Naive B cell (primary cell): ENCODE results near the gene GNAI3. TPM values are rescaled to one million over a fixed set of nuclear protein-coding genes. Genes with fewer than 3 reads are reported as not detected.

Source experiments
- ATAC-seq, 2 donors: fragments of 150-1000 bp; cut with Tn5 transposase; 2 replicates each; pipeline ENCODE4 v1.10.0; 2021; ENCODE audit warnings: low read depth in 2 of 2, mild to moderate bottlenecking in 2 of 2, moderate library complexity in 2 of 2
- DNase-seq: peaks from one replicate; pipeline ENCODE4 v3.0.0; 2022
- H3K27ac Mint-ChIP-seq, 6 donors: one replicate each; pipeline ENCODE4 v1.8.0; 2020 to 2022; ENCODE audit warnings: mild to moderate bottlenecking in 6 of 6, mixed read lengths in 6 of 6, moderate library complexity in 5 of 6, inconsistent platforms in 2 of 6
- H3K27me3 Mint-ChIP-seq, 3 donors: one replicate each; pipeline ENCODE4 v1.8.0; 2021 to 2022; ENCODE audit warnings: mixed read lengths in 3 of 3, mild to moderate bottlenecking in 1 of 3
- H3K36me3 Mint-ChIP-seq, 2 donors: one replicate each; pipeline ENCODE4 v1.8.0; 2020 to 2022; ENCODE audit warnings: mixed read lengths in 2 of 2, inconsistent platforms in 1 of 2, mild to moderate bottlenecking in 1 of 2
- H3K4me1 Mint-ChIP-seq, 3 donors: one replicate each; pipeline ENCODE4 v1.8.0; 2020 to 2022; ENCODE audit warnings: mixed read lengths in 3 of 3, inconsistent platforms in 1 of 3, mild to moderate bottlenecking in 1 of 3, moderate library complexity in 1 of 3
- H3K4me3 Mint-ChIP-seq, 8 donors: one replicate each; pipeline ENCODE4 v1.8.0; 2020 to 2022; ENCODE audit warnings: mild to moderate bottlenecking in 8 of 8, mixed read lengths in 8 of 8, moderate library complexity in 8 of 8, inconsistent platforms in 2 of 8
- H3K9me3 Mint-ChIP-seq, 7 donors: one replicate each; pipeline ENCODE4 v1.8.0; 2020 to 2022; ENCODE audit warnings: mixed read lengths in 7 of 7, mild to moderate bottlenecking in 5 of 7, inconsistent platforms in 2 of 7, moderate library complexity in 1 of 7
- polyA plus RNA-seq, 6 donors: library from polyadenylated mRNA; unstranded; fragments of 300-500 nt; fragmentation: Illumina TruSeq; gene quantifications; one replicate each; pipeline ENCODE4 v1.2.3, GENCODE V29; 2021; ENCODE audit warnings: low read depth in 6 of 6

Gene GNAI3
- polyA plus RNA-seq, 6 donors from 2014 or later: 7.6 to 13.9 (median 8.9) TPM

DNA sequence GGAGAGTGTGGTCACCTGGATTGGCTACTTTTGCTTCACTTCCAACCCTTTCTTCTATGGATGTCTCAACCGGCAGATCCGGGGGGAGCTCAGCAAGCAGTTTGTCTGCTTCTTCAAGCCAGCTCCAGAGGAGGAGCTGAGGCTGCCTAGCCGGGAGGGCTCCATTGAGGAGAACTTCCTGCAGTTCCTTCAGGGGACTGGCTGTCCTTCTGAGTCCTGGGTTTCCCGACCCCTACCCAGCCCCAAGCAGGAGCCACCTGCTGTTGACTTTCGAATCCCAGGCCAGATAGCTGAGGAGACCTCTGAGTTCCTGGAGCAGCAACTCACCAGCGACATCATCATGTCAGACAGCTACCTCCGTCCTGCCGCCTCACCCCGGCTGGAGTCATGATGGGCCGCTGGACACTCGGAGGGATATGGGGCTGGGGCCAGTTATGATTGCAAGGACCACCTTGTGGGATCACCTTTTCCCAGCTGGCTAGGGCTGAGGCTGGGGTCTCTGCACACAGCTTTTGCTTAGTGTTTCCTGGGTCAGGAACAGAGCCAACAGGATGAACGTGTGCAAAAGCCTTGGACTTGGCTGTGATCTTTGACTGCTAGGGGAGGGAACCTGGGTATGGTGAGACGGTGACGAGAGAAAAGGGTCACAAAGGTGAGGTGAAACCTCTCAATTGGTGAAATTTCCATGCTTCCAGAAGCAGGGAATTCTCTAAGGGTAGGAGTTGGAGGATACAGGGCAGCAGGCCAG, 4.3 kb upstream of the GNAI3 start:
- Mint-ChIP-seq H3K9me3 (no peaks in the 10 kb centered on the region), H3K4me1 (peaks cover 23 to 28% (median 24%) of the 10 kb centered on the region in 3 donors), H3K4me3 (no peak overlapping the region), H3K27ac (no peak overlapping the region), H3K27me3 (no peaks in the 10 kb centered on the region), H3K36me3 (peaks cover 0 to 7% of the 10 kb centered on the region in 2 donors)
- ATAC-seq (no peak), DNase-seq (no peak)

DNA sequence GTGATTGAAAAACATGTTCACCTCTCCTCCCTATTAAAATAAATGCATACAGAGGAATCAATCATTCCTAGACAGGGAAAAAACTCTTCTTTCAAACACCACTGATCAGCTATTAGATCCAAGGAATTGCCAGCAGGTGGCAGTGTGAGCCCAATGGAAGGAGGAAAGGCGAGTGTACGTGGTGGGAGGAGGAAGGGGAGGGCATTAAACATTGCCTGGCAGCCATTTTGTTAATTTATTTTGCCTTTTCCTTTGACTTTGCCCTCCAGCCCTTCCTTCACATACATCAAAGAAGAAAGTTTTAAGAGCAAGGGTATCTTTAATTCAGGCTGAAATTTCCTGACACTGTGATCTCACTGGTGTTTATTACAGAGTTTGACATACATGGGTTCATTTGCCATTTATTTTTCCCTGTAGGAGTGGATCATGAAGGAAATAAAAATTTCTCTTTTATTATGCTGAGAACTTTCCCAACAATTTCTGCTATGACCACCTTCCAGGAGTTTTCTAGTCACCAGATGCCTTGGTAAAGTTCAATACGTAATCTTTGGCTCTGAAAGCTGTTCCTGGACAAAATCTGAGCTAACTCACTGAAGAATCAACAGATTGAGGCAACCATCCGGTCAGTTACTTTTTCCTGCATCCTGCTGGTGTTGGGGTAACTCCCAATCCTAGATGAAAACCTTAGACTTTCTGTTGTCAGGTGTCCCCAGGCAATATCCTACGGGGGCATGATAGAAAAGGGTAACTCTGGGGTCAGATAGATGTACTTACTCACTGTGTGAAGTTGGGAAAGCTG, 1.9 kb upstream of the GNAI3 start:
- H3K27me3 Mint-ChIP-seq: no peaks in the 10 kb centered on the region
- peak overlapping the region; percentile 89 to 100 (median 97) for H3K4me3 Mint-ChIP-seq
- DNase-seq (peak; percentile 85), ATAC-seq (peak; percentile 34 to 43)
- H3K36me3 Mint-ChIP-seq: peaks cover 0 to 7% of the 10 kb centered on the region in 2 donors
- H3K9me3 Mint-ChIP-seq: no peaks in the 10 kb centered on the region
- peak overlapping the region; percentile 63 to 100 (median 95) for H3K27ac Mint-ChIP-seq
- H3K4me1 Mint-ChIP-seq: peaks cover 28 to 51% (median 41%) of the 10 kb centered on the region in 3 donors

DNA sequence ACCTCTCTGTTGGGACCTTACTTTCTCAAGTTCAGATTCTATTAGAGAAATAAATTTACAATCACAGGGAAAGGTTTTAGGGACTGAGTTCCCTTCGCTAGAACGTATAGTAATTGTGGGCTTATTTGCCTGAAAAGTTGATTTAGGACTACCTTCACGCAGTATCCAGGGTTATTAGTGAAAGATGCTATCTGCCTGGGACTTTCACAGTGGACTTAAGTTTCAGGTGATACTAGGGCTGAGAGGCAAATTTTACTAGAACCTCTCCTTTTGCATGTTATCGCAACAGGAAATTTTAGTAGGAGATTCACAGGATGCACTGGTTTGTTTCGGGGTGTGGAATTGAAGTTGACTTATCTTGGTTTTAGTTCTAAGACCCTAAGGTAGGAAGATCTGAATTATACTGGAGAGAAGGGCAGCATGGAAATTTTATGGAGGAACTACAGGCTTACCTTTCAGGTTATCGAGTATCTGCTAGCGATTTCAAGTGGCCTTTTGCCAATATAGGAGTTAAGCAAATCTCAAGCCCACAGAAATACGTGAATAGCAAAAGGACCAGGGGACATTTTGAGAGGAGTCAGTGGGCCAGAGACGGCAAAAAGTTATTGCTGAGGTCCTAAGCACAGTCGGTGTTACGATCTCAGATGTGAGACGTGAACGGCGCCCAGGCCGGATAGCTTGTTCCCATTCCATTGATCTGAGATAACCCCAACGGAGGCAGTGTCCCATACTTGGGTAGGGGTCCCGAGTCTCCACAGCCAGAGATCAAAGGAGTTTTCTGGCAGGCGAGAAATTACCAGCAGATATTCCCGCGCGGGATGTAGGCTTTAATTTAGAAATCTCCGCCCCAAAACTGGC, 723 bp upstream of the GNAI3 start:
- H3K36me3 Mint-ChIP-seq: peaks cover 0 to 7% of the 10 kb centered on the region in 2 donors
- no peaks in the 10 kb centered on the region for H3K9me3 Mint-ChIP-seq
- no peaks in the 10 kb centered on the region for H3K27me3 Mint-ChIP-seq
- H3K27ac Mint-ChIP-seq: peak overlapping the region; percentile 97 to 100 (median 100)
- DNase-seq (no peak), ATAC-seq (no peak)
- H3K4me1 Mint-ChIP-seq: peaks cover 30 to 58% (median 41%) of the 10 kb centered on the region in 3 donors
- H3K4me3 Mint-ChIP-seq: peak overlapping the region; percentile 93 to 100 (median 98)

GRCh38 chr1:109556563-109556962, 8.1 kb downstream of the GNAI3 start:
- H3K27me3 Mint-ChIP-seq: no peaks in the 10 kb centered on the region
- H3K27ac Mint-ChIP-seq: peak overlapping the region in 2 of 6 donors; percentile 10 to 19
- DNase-seq: no peak
- no peaks in the 10 kb centered on the region for H3K9me3 Mint-ChIP-seq
- H3K4me1 Mint-ChIP-seq: peaks cover 56 to 67% (median 61%) of the 10 kb centered on the region in 3 donors
- ATAC-seq: no peak
- no peak overlapping the region for H3K4me3 Mint-ChIP-seq
- no peaks in the 10 kb centered on the region for H3K36me3 Mint-ChIP-seq

DNA sequence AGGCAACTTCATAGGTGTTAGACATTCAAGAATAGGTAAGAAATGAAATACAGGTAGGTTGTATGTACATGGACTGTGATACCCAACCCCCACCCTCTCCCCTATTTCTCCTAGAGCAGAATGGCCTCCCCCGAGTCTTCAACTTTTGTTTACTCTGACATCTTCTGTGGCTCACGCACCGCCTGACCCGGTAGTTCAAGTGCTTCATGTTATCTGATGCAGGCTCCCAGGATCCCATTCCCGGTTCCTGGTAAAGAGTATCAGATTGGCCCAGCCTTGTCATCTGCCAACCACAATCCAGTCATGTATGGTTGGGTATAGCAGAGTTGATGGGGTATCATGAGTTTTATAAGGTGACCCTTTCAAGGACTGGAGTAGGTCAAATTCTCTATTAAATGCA, 9.1 kb downstream of the GNAI3 start:
- DNase-seq (no peak), ATAC-seq (no peak)
- Mint-ChIP-seq H3K9me3 (no peaks in the 10 kb centered on the region), H3K36me3 (no peaks in the 10 kb centered on the region), H3K27ac (peak overlapping the region in 1 of 6 donors; percentile 9), H3K4me3 (no peak overlapping the region), H3K4me1 (peaks cover 62 to 71% (median 65%) of the 10 kb centered on the region in 3 donors), H3K27me3 (no peaks in the 10 kb centered on the region)

DNA sequence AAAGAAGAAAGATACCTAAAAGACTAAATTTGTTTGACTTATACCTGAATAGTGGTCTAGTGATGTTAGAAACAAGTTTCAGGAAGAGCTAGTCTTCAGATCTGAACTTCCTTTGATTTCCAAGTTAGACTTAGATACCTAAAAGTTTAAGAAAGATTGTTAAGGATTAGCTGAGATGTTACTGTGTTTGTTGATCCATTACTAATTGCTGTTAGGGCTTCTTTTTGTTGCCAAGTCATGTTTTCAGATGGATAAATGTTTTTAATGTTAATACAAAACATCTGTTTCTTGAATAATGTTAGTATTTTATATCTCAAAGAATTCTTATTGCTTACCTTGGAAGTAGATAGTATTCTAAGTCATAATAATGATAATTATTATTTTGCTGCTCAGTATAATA, 11.6 kb downstream of the GNAI3 start:
- ATAC-seq (no peak), DNase-seq (no peak)
- Mint-ChIP-seq H3K27ac (peak overlapping the region in 1 of 6 donors; percentile 2), H3K4me1 (peaks cover 58 to 75% (median 71%) of the 10 kb centered on the region in 3 donors), H3K36me3 (no peaks in the 10 kb centered on the region), H3K4me3 (no peak overlapping the region), H3K9me3 (no peaks in the 10 kb centered on the region), H3K27me3 (no peaks in the 10 kb centered on the region)

DNA sequence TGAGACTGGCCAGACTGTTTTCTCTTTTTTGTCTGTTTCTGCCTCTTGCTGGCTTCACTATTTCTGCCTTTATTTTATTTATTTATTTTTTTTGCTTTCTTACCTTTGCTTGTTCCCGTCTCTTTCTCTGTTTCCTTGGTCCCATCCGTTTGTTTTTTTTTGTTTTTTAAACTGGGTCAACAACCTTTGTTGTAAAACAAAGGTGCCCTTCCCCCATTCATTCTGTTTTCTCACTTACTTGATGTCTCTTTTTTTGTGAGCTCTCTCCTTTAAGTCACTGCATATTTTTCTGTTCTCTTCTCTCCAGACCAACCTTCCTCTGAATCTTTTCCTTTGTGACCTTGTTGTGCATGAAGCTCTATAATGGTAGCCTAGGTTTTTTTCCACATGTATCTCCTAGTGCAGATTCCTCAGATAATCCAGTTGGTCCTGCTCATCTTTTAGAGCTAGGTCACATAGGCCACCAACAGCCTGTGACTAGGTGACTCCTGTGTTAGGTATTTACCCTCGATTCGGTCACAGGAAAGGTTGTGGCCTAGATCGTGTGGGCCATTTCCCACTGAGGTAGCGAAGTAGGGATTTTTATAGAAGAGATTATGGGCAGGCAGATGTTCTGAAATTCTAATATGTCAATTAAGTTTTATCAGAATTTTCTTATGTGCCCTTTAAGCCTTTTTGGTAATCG, 15.9 kb downstream of the GNAI3 start:
- Mint-ChIP-seq H3K27me3 (no peaks in the 10 kb centered on the region), H3K4me3 (no peak overlapping the region), H3K27ac (peak overlapping the region; percentile 2 to 86 (median 34)), H3K4me1 (peaks cover 49 to 54% (median 52%) of the 10 kb centered on the region in 3 donors), H3K9me3 (no peaks in the 10 kb centered on the region), H3K36me3 (no peaks in the 10 kb centered on the region)
- no peak for ATAC-seq
- DNase-seq: no peak

DNA sequence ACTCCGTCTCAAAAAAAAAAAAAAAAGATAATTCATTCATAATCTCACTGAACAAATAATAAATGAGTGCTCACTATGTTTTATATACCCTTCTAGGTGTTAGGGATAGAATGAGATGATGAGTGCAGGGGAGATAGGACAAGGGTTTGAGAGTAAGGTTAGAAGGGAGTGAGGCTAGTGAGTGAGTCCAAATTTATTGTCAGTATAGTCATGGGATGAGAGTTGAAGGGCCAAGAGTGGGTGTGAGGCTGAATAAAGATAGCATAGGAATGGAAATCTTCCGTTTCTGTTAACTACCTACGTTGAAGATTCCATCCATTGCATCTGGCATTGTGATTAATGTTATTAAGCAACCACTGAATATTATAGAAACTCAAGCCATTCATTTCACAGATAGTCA, 16.8 kb downstream of the GNAI3 start:
- no peaks in the 10 kb centered on the region for H3K27me3 Mint-ChIP-seq
- ATAC-seq (no peak), DNase-seq (no peak)
- peak overlapping the region in 3 of 6 donors; percentile 1 to 19 (median 2) for H3K27ac Mint-ChIP-seq
- no peaks in the 10 kb centered on the region for H3K36me3 Mint-ChIP-seq
- peak overlapping the region in 1 of 8 donors; percentile 27 for H3K4me3 Mint-ChIP-seq
- no peaks in the 10 kb centered on the region for H3K9me3 Mint-ChIP-seq
- peaks cover 43 to 47% (median 47%) of the 10 kb centered on the region in 3 donors for H3K4me1 Mint-ChIP-seq

DNA sequence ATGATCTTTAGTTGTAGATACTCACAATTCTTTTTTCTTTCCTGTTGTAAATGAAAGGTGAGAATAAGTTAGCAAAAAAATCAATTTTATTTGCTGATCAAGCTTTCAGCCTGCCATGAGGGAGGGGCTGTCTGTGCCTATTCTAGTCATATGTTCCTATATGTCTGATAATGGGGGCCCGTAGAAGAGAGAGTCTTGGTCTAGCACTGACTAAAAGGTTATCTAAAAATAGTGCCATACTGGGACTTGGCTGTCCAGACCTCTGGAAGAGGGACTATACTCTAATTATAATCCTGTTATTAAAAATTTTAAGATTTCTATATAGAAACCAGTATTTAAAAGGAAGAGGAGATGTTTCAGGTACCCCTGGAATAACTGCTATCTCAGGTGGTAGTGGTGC, 18.6 kb downstream of the GNAI3 start:
- DNase-seq: no peak
- Mint-ChIP-seq H3K27ac (peak overlapping the region in 2 of 6 donors; percentile 6 to 89), H3K4me3 (peak overlapping the region in 2 of 8 donors; percentile 1 to 32), H3K36me3 (no peaks in the 10 kb centered on the region), H3K9me3 (no peaks in the 10 kb centered on the region), H3K27me3 (no peaks in the 10 kb centered on the region), H3K4me1 (peaks cover 30 to 39% (median 37%) of the 10 kb centered on the region in 3 donors)
- ATAC-seq: no peak

GRCh38 chr1:109567877-109568672, 19.7 kb downstream of the GNAI3 start:
- H3K4me1 Mint-ChIP-seq: peaks cover 36 to 44% (median 37%) of the 10 kb centered on the region in 3 donors

GRCh38 chr1:109569323-109569722, 20.9 kb downstream of the GNAI3 start:
- H3K4me3 Mint-ChIP-seq: no peak overlapping the region

More at GRCh38 chr1:109567877-109568672, 19.7 kb downstream of the GNAI3 start:
- Mint-ChIP-seq H3K27me3 (no peaks in the 10 kb centered on the region), H3K36me3 (no peaks in the 10 kb centered on the region), H3K27ac (peak overlapping the region in 3 of 6 donors; percentile 6 to 93 (median 29)), H3K9me3 (no peaks in the 10 kb centered on the region), H3K4me3 (peak overlapping the region in 3 of 8 donors; percentile 16 to 38 (median 21))
- ATAC-seq (no peak), DNase-seq (no peak)

DNA sequence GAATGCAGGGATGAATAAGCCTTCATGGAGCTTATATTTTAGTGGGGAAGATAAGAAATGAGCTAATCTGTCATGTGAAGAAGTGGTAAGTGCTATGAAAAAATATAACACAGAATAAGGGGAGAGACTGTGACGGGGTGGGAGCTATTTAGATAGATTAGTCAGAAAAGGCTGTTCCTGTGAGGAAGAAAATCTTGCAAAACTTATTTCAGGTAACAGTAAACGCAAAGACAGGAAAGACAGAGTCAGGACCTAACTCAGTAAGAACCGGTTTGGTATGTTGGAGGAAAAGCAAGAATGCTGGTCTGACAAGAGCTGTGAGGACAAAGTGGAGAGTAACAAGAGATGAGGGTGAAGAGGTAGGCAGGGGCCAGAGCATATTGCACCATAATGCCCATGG, 22.0 kb downstream of the GNAI3 start:
- no peak for ATAC-seq
- no peak for DNase-seq
- no peak overlapping the region for H3K4me3 Mint-ChIP-seq
- peaks cover 28 to 35% (median 31%) of the 10 kb centered on the region in 3 donors for H3K4me1 Mint-ChIP-seq
- H3K9me3 Mint-ChIP-seq: no peaks in the 10 kb centered on the region
- no peaks in the 10 kb centered on the region for H3K36me3 Mint-ChIP-seq
- no peaks in the 10 kb centered on the region for H3K27me3 Mint-ChIP-seq
- no peak overlapping the region for H3K27ac Mint-ChIP-seq

More at GRCh38 chr1:109569323-109569722, 20.9 kb downstream of the GNAI3 start:
- no peak for ATAC-seq
- Mint-ChIP-seq H3K9me3 (no peaks in the 10 kb centered on the region), H3K4me1 (peaks cover 33 to 39% (median 37%) of the 10 kb centered on the region in 3 donors), H3K27me3 (no peaks in the 10 kb centered on the region), H3K27ac (no peak overlapping the region), H3K36me3 (no peaks in the 10 kb centered on the region)
- no peak for DNase-seq
